NCI-H1048 (cell line): ENCODE results near the gene ANKEF1.
"Not testable (repeated sequence)": the region's sequence is repeated elsewhere in the genome, so short reads cannot be mapped to it uniquely, and the experiment has no call there.

Experiments used
- DNase-seq: peaks from one replicate; lab custom pipeline; 2025; lab: John Stamatoyannopoulos, UW

Gene ANKEF1

GRCh38 chr20:10034717-10035571 lies at the start of gene ANKEF1:
TSS of gene ANKEF1 (plus strand) at chr20:10034987. CDS start at chr20:10038302, 3,315 bp downstream.
- DNase-seq = peak; percentile 90

- DNase-seq = no peak
Measured at GRCh38 chr20:9985281-9985680, 49.5 kb upstream of the ANKEF1 start.

GRCh38 chr20:9985773-9986172 lies 49.0 kb upstream of the ANKEF1 start:
- DNase-seq = no peak

GRCh38 chr20:9989066-9989724 lies 45.6 kb upstream of the ANKEF1 start:
- DNase-seq = no peak

- DNase-seq = no peak
Measured at GRCh38 chr20:9993137-9993536, 41.6 kb upstream of the ANKEF1 start.

GRCh38 chr20:9994676-9995075 lies 40.1 kb upstream of the ANKEF1 start:
- DNase-seq = no peak

- DNase-seq = no peak
Measured at GRCh38 chr20:9995510-9996272, 39.1 kb upstream of the ANKEF1 start.

- no peak for DNase-seq
Measured at GRCh38 chr20:9996944-9997343, 37.8 kb upstream of the ANKEF1 start.

- DNase-seq = no peak
Measured at GRCh38 chr20:9999645-10000044, 35.1 kb upstream of the ANKEF1 start.

- DNase-seq = no peak
Measured at GRCh38 chr20:10002866-10003265, 31.9 kb upstream of the ANKEF1 start.

- DNase-seq = no peak
Measured at GRCh38 chr20:10004900-10005299, 29.9 kb upstream of the ANKEF1 start.

GRCh38 chr20:10005885-10006284 lies 28.9 kb upstream of the ANKEF1 start:
- no peak for DNase-seq

GRCh38 chr20:10006447-10007090 lies 28.2 kb upstream of the ANKEF1 start:
- no peak for DNase-seq

- no peak for DNase-seq
Measured at GRCh38 chr20:10007158-10007557, 27.6 kb upstream of the ANKEF1 start.

- DNase-seq = no peak
Measured at GRCh38 chr20:10007747-10008146, 27.0 kb upstream of the ANKEF1 start.

- no peak for DNase-seq
Measured at GRCh38 chr20:10012464-10012863, 22.3 kb upstream of the ANKEF1 start.

GRCh38 chr20:10014431-10014830 lies 20.4 kb upstream of the ANKEF1 start:
- DNase-seq = no peak

- no peak for DNase-seq
Measured at GRCh38 chr20:10020937-10021336, 13.8 kb upstream of the ANKEF1 start.

- no peak for DNase-seq
Measured at GRCh38 chr20:10022625-10023024, 12.2 kb upstream of the ANKEF1 start.

- DNase-seq = no peak
Measured at GRCh38 chr20:10023911-10024310, 10.9 kb upstream of the ANKEF1 start.

- not testable (repeated sequence) for DNase-seq
Measured at GRCh38 chr20:10031451-10032215, 3.2 kb upstream of the ANKEF1 start.
